Panc1 (cell line): ENCODE data around the gene PIP4K2A. TPM values are rescaled to one million over a fixed set of nuclear protein-coding genes. Genes with fewer than 3 reads are reported as not detected.

Experiments used
- ATAC-seq: fragments of 200-7000 bp; cut with Tn5 transposase; 2 replicates; pipeline ENCODE4 v1.9.1; 2020; ENCODE audit warnings: mild to moderate bottlenecking, moderate library complexity
- BruUV-seq: library from RNA; stranded (reverse); fragments of 400-500 nt; replicated peaks from 2 replicates; lab custom pipeline; 2021; lab: Mats Ljungman, UMichigan
- CTCF ChIA-PET: fragments of 300-600 bp; sonication (Branson Sonifier 250); formaldehyde crosslinking; loops from one replicate; lab custom pipeline; 2022; ENCODE audit warnings: antibody characterized with exemption; lab: Charles Lee
- POLR2A ChIA-PET: fragments of 300-600 bp; sonication (Branson Sonifier 250); formaldehyde crosslinking; loops from one replicate; lab custom pipeline; 2022; ENCODE audit warnings: antibody characterized with exemption; lab: Charles Lee
- DNase-seq: peaks from one replicate; pipeline ENCODE4 v3.0.0-alpha.2; 2010; ENCODE audit warnings: low read depth, low spot score
- H3K27ac ChIP-seq: 2 replicates; pipeline ENCODE4 v1.5.1; 2011; ENCODE audit warnings: mild to moderate bottlenecking, low read length, inconsistent platforms
- H3K27me3 ChIP-seq: fragments of 200-500 bp; sonication (Bioruptor generic); 2 replicates; pipeline ENCODE4 v1.6.0; 2014; ENCODE audit warnings: low read length, inconsistent platforms; ENCODE audit not compliant: control insufficient read depth, insufficient read depth
- H3K36me3 ChIP-seq: fragments of 200-500 bp; sonication (Bioruptor generic); 2 replicates; pipeline ENCODE4 v1.5.1; 2014; ENCODE audit warnings: inconsistent platforms, mild to moderate bottlenecking, low read length, moderate library complexity; ENCODE audit not compliant: control insufficient read depth, insufficient read depth
- H3K4me1 ChIP-seq: 2 replicates; pipeline ENCODE4 v1.5.1; 2011; ENCODE audit warnings: inconsistent platforms, mild to moderate bottlenecking, low read length, moderate library complexity; ENCODE audit not compliant: control insufficient read depth, insufficient read depth
- H3K4me3 ChIP-seq, 2 experiments: 2 replicates each; pipeline ENCODE4 v1.5.1; 2011 to 2012; ENCODE audit warnings: low read depth in 2 of 2, low read length in 2 of 2, mild to moderate bottlenecking in 2 of 2, inconsistent platforms in 1 of 2, moderate library complexity in 1 of 2
- H3K9me3 ChIP-seq: fragments of 200-500 bp; sonication (Bioruptor generic); 2 replicates; pipeline ENCODE4 v1.5.1; 2014; ENCODE audit warnings: low read depth, mild to moderate bottlenecking, inconsistent platforms, low read length, moderate library complexity; ENCODE audit not compliant: control insufficient read depth, insufficient read depth
- POLR2AphosphoS5 ChIP-seq: IDR thresholded peaks from 2 replicates; pipeline ENCODE4 v1.6.1; 2012; ENCODE audit warnings: mild to moderate bottlenecking, low read depth, low read length, moderate library complexity
- REST ChIP-seq, 2 experiments: IDR thresholded peaks; 2 replicates each; pipeline ENCODE4 v1.6.1; 2011 to 2012; ENCODE audit warnings: low read depth in 2 of 2, control low read depth in 1 of 2, low read length in 1 of 2, mild to moderate bottlenecking in 1 of 2, moderate library complexity in 1 of 2; ENCODE audit not compliant: insufficient read depth in 1 of 2
- SIN3A ChIP-seq: IDR thresholded peaks from 2 replicates; pipeline ENCODE4 v1.6.1; 2012; ENCODE audit warnings: low read depth, mild to moderate bottlenecking, low read length, moderate library complexity, borderline replicate concordance; ENCODE audit not compliant: insufficient read depth
- TCF7L2 ChIP-seq: IDR thresholded peaks from 2 replicates; pipeline ENCODE4 v1.6.1; 2011; ENCODE audit warnings: mild to moderate bottlenecking, low read depth, low read length, inconsistent platforms
- in situ Hi-C: cut with HindIII; loops from 2 replicates; pipeline ENCODE4 v1.10.0; 2016; ENCODE audit warnings: low sequenced_read_pairs, low pct_unique_long_range_greater_than_20kb
- intact Hi-C: fragments of 100-400 bp; cut with micrococcal nuclease; formaldehyde crosslinking; loops from one replicate; pipeline ENCODE4 v1.10.0; 2022; ENCODE audit not compliant: unreplicated experiment
- total RNA-seq: library from RNA; stranded (reverse); gene quantifications from one replicate; pipeline ENCODE4 v1.2.1, GENCODE V29; 2021; ENCODE audit not compliant: unreplicated experiment
- TF ChIP-seq, protein P1 (sequence below): fragments of 450-650 bp; IDR thresholded peaks from 2 replicates; pipeline ENCODE4 v1.5.1; 2017; ENCODE audit warnings: mild to moderate bottlenecking

PIP4K2A gene
- total RNA-seq, 1 experiment from 2014 or later, result 25.2 TPM

DNA sequence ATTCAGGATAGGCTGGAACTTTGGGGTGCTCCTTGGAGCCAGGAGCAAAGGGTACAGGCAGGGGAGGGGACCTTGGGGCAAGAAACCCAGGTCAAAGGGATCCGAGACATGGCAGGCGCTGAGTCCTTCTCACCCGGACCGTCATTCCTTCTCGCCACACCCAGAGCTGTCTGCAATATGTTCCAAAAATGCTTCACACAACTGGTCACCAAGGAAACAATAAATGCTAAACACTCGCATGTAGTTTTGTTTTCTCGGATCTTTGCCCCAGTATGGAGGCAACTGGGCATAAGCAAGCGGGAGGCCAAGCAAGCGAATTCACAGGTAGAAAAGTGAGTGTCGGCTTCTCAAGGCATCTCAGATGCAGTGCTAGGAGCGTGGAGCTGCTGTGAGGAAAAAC is 80.8 kb downstream of the PIP4K2A start:
- H3K27ac ChIP-seq, result no peak overlapping the region
- no peak for DNase-seq
- no peaks in the 10 kb centered on the region for H3K36me3 ChIP-seq
- ChIA-PET CTCF (no interaction called here), POLR2A (no interaction called here)
- no peak overlapping the region for H3K4me3 ChIP-seq
- ATAC-seq, result no peak
- H3K4me1 ChIP-seq, result peaks cover 8% of the 10 kb centered on the region; the same call in 1 of the 2 replicates
- in situ Hi-C loops, result no loop called here
- H3K9me3 ChIP-seq, result no peaks in the 10 kb centered on the region
- no peaks in the 10 kb centered on the region for H3K27me3 ChIP-seq
- no TSS peak for BruUV-seq
- no peak for TF ChIP-seq SIN3A
- TF ChIP-seq POLR2AphosphoS5, result no peak
- intact Hi-C loops, result no loop called here

DNA sequence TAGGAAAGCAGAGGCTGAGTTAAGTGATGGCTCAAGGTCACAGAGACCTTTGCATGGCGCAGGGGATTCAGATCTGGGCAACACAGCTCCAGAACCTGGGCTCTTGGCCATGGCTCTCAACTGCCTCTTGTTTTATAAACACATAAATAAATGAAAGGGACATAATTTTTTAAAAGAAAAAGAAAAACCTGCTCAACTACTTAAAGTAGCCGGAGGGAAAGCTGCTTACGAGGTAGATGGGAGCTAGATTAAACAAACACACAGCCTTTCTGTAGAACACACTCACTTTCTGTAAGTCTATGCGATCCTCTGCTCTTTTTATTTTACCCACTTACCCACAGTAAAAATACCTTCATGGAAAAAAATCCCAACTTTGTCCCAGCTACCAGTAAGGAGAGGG is 81.3 kb downstream of the PIP4K2A start:
- no peak overlapping the region for H3K27ac ChIP-seq

More for the DNA sequence above, 81.3 kb downstream of the PIP4K2A start:
- no TSS peak for BruUV-seq
- intact Hi-C loops (no loop called here), in situ Hi-C loops (no loop called here)
- H3K9me3 ChIP-seq, result no peaks in the 10 kb centered on the region
- H3K27me3 ChIP-seq, result no peaks in the 10 kb centered on the region
- POLR2A ChIA-PET, result no interaction called here
- CTCF ChIA-PET, result no interaction called here
- no peak overlapping the region for H3K4me3 ChIP-seq
- ATAC-seq (no peak), DNase-seq (no peak)
- H3K4me1 ChIP-seq, result peaks cover 9% of the 10 kb centered on the region; the same call in 1 of the 2 replicates
- no peaks in the 10 kb centered on the region for H3K36me3 ChIP-seq
- TF ChIP-seq, protein P1, sequence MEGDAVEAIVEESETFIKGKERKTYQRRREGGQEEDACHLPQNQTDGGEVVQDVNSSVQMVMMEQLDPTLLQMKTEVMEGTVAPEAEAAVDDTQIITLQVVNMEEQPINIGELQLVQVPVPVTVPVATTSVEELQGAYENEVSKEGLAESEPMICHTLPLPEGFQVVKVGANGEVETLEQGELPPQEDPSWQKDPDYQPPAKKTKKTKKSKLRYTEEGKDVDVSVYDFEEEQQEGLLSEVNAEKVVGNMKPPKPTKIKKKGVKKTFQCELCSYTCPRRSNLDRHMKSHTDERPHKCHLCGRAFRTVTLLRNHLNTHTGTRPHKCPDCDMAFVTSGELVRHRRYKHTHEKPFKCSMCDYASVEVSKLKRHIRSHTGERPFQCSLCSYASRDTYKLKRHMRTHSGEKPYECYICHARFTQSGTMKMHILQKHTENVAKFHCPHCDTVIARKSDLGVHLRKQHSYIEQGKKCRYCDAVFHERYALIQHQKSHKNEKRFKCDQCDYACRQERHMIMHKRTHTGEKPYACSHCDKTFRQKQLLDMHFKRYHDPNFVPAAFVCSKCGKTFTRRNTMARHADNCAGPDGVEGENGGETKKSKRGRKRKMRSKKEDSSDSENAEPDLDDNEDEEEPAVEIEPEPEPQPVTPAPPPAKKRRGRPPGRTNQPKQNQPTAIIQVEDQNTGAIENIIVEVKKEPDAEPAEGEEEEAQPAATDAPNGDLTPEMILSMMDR, result no peak
- no peak for TF ChIP-seq POLR2AphosphoS5
- TF ChIP-seq SIN3A, result no peak
- no peak for TF ChIP-seq REST (IDR thresholded peaks at IDR 0.05; ENCODE audit: insufficient read depth in 1 of 2, low read depth in 2 of 2, low read length in 1 of 2)
- no peak for TF ChIP-seq TCF7L2
